Astrocyte (in vitro differentiated cells and primary cell): ENCODE data around the gene PIP4K2A. TPM values are rescaled to one million over a fixed set of nuclear protein-coding genes. Genes with fewer than 3 reads are reported as not detected.

Source experiments
- DNase-seq: peaks from one replicate; pipeline ENCODE4 v3.0.0-alpha.2; 2010; ENCODE audit warnings: low read depth
- FAIRE-seq: peaks from 2 replicates; lab custom pipeline; 2011; peaks lifted over from hg19 to GRCh38; lab: Jason Lieb, UNC
- H2AFZ ChIP-seq: 2 replicates; pipeline ENCODE4 v1.6.0; 2012; ENCODE audit warnings: low read depth, low read length, inconsistent platforms
- H3K27ac ChIP-seq: 2 replicates; pipeline ENCODE4 v1.5.1; 2011; ENCODE audit warnings: low read depth, low read length, inconsistent platforms
- H3K27me3 ChIP-seq: 2 replicates; pipeline ENCODE4 v1.6.0; 2011; ENCODE audit warnings: low read length, inconsistent platforms; ENCODE audit not compliant: insufficient read depth
- H3K36me3 ChIP-seq: 2 replicates; pipeline ENCODE4 v1.5.1; 2011; ENCODE audit warnings: low read length, inconsistent platforms; ENCODE audit not compliant: insufficient read depth
- H3K4me1 ChIP-seq: 2 replicates; pipeline ENCODE4 v1.5.1; 2011; ENCODE audit warnings: low read length, inconsistent platforms; ENCODE audit not compliant: insufficient read depth
- H3K4me2 ChIP-seq: 2 replicates; pipeline ENCODE4 v1.6.0; 2012; ENCODE audit warnings: low read length, inconsistent platforms
- H3K4me3 ChIP-seq: 2 replicates; pipeline ENCODE4 v1.5.1; 2011; ENCODE audit warnings: low read depth, mild to moderate bottlenecking, low read length, inconsistent platforms; ENCODE audit not compliant: insufficient read depth
- H3K79me2 ChIP-seq: 2 replicates; pipeline ENCODE4 v1.6.0; 2012; ENCODE audit warnings: mild to moderate bottlenecking, low read length, inconsistent platforms; ENCODE audit not compliant: insufficient read depth
- H3K9ac ChIP-seq: 2 replicates; pipeline ENCODE4 v1.6.0; 2012; ENCODE audit warnings: mild to moderate bottlenecking, low read length, inconsistent platforms
- H3K9me3 ChIP-seq: 2 replicates; pipeline ENCODE4 v1.5.1; 2012; ENCODE audit warnings: low read depth, mild to moderate bottlenecking, low read length, inconsistent platforms; ENCODE audit not compliant: insufficient read depth
- H4K20me1 ChIP-seq: 2 replicates; pipeline ENCODE4 v1.6.0; 2012; ENCODE audit warnings: low read length, inconsistent platforms; ENCODE audit not compliant: insufficient read depth
- H3K27ac Mint-ChIP-seq: one replicate; pipeline ENCODE4 v1.8.0; 2021; ENCODE audit warnings: mild to moderate bottlenecking, mixed read lengths; ENCODE audit not compliant: unreplicated experiment
- H3K27me3 Mint-ChIP-seq: one replicate; pipeline ENCODE4 v1.8.0; 2021; ENCODE audit warnings: low read depth, mixed read lengths; ENCODE audit not compliant: unreplicated experiment
- H3K36me3 Mint-ChIP-seq: one replicate; pipeline ENCODE4 v1.8.0; 2021; ENCODE audit warnings: low read depth, mixed read lengths; ENCODE audit not compliant: unreplicated experiment
- H3K4me1 Mint-ChIP-seq: one replicate; pipeline ENCODE4 v1.8.0; 2021; ENCODE audit warnings: low read depth, mixed read lengths; ENCODE audit not compliant: unreplicated experiment
- H3K4me3 Mint-ChIP-seq: one replicate; pipeline ENCODE4 v1.8.0; 2021; ENCODE audit warnings: mild to moderate bottlenecking, moderate library complexity, mixed read lengths; ENCODE audit not compliant: unreplicated experiment
- H3K9me3 Mint-ChIP-seq: one replicate; pipeline ENCODE4 v1.8.0; 2021; ENCODE audit warnings: mild to moderate bottlenecking, mixed read lengths; ENCODE audit not compliant: unreplicated experiment
- CTCF ChIP-seq: IDR thresholded peaks from 2 replicates; pipeline ENCODE4 v1.5.1; 2011; ENCODE audit warnings: low read depth, mild to moderate bottlenecking, inconsistent platforms, low read length, moderate library complexity; ENCODE audit not compliant: insufficient read depth
- EZH2 ChIP-seq: IDR thresholded peaks from 2 replicates; pipeline ENCODE4 v1.6.1; 2012; ENCODE audit warnings: mild to moderate bottlenecking, low read length, inconsistent platforms; ENCODE audit not compliant: insufficient read depth
- total RNA-seq: library from RNA; stranded (reverse); gene quantifications from 2 replicates; pipeline ENCODE4 v1.2.1, GENCODE V29; 2021

PIP4K2A gene
- total RNA-seq, 1 donor from 2014 or later = 36.8 TPM

- peak; percentile 50 for DNase-seq
- Histone ChIP-seq H3K4me3 (no peak overlapping the region), H3K79me2 (peaks cover 63% of the 10 kb centered on the region), H3K9ac (no peak overlapping the region), H3K4me1 (peaks cover 6% of the 10 kb centered on the region), H3K27ac (no peak overlapping the region), H4K20me1 (peaks cover 40% of the 10 kb centered on the region), H3K4me2 (no peak overlapping the region), H3K27me3 (no peaks in the 10 kb centered on the region), H3K9me3 (no peaks in the 10 kb centered on the region), H2AFZ (no peak overlapping the region), H3K36me3 (no peaks in the 10 kb centered on the region)
- no peak overlapping the region for H3K4me3 Mint-ChIP-seq
- TF ChIP-seq EZH2 (no peak), CTCF (no peak)
- H3K27me3 Mint-ChIP-seq = no peaks in the 10 kb centered on the region
- FAIRE-seq = no peak
- H3K27ac Mint-ChIP-seq = no peak overlapping the region
- H3K9me3 Mint-ChIP-seq = no peaks in the 10 kb centered on the region
- peaks cover 14% of the 10 kb centered on the region for H3K36me3 Mint-ChIP-seq
- peaks cover 27% of the 10 kb centered on the region for H3K4me1 Mint-ChIP-seq
Observed at GRCh38 chr10:22655312-22655981, 58.9 kb downstream of the PIP4K2A start.

DNA sequence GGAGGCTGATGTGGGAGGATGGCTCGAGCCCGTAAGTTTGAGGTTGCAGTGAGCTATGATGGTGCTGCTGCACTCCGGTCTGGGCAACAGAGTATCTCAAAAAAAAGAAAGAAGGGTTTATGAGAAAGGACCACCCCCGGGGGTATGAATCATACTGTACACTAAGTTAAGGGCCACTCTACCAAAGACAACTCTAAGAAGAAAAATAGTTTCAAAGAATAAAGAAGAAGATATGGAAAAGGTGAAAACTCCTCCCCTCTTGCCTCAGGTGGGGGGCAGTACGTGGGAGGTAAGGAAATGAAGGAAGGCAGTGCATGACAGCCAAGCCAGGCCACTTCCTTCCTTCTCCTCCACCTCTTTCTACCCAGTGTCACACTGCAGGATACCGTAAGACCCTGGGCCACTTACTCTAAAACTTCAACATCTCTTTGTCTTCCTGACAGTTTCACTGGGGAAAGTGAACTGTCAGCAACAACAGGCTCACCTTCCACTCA, 61.3 kb downstream of the PIP4K2A start:
- H3K27ac Mint-ChIP-seq = no peak overlapping the region

More for the DNA sequence above, 61.3 kb downstream of the PIP4K2A start:
- H3K27ac ChIP-seq = no peak overlapping the region
- peaks cover 14% of the 10 kb centered on the region for H3K36me3 Mint-ChIP-seq
- H3K27me3 ChIP-seq = no peaks in the 10 kb centered on the region
- no peak for DNase-seq
- H3K9me3 ChIP-seq = no peaks in the 10 kb centered on the region
- no peak overlapping the region for H3K4me3 ChIP-seq
- H3K79me2 ChIP-seq = peaks cover 51% of the 10 kb centered on the region
- peaks cover 31% of the 10 kb centered on the region for H3K4me1 Mint-ChIP-seq
- H3K4me3 Mint-ChIP-seq = no peak overlapping the region
- H4K20me1 ChIP-seq = peaks cover 44% of the 10 kb centered on the region
- no peaks in the 10 kb centered on the region for H3K9me3 Mint-ChIP-seq
- TF ChIP-seq EZH2 (no peak), CTCF (no peak)
- H3K4me1 ChIP-seq = peaks cover 7% of the 10 kb centered on the region
- no peak for FAIRE-seq
- no peaks in the 10 kb centered on the region for H3K36me3 ChIP-seq
- no peaks in the 10 kb centered on the region for H3K27me3 Mint-ChIP-seq
- no peak overlapping the region for H3K4me2 ChIP-seq
- H2AFZ ChIP-seq = no peak overlapping the region
- H3K9ac ChIP-seq = no peak overlapping the region
